HepG2 (cell line): ENCODE results near the gene CTSD. TPM values are rescaled to one million over a fixed set of nuclear protein-coding genes. Genes with fewer than 3 reads are reported as not detected.
A peak's percentile ranks its signal among the peaks of the same experiment; 100 is the strongest.

Experiments
- ATAC-seq: fragments of 200-7000 bp; cut with Tn5 transposase; 3 replicates; pipeline ENCODE4 v1.9.1; 2020; ENCODE audit warnings: mild to moderate bottlenecking, moderate library complexity
- BruUV-seq: library from RNA; stranded (reverse); fragments of 400-500 nt; replicated peaks from 2 replicates; lab custom pipeline; 2021; lab: Mats Ljungman, UMichigan
- CTCF ChIA-PET: fragments of 300-600 bp; formaldehyde crosslinking; extraction: SDS; loops from one replicate; lab custom pipeline; 2021; ENCODE audit warnings: low total read pairs, inconsistent platforms, low intra/inter-chr PET ratio; lab: Yijun Ruan, JAX
- POLR2A ChIA-PET: fragments of 350-600 bp; sonication (Branson Sonifier 250); formaldehyde crosslinking; loops from one replicate; lab custom pipeline; 2020; ENCODE audit warnings: antibody characterized with exemption, inconsistent platforms; lab: Yijun Ruan, JAX
- DNase-seq: peaks from one replicate; pipeline ENCODE4 v3.0.0-alpha.2; 2015; ENCODE audit warnings: low spot score
- FAIRE-seq: peaks from 3 replicates; lab custom pipeline; 2011; peaks lifted over from hg19 to GRCh38; lab: Jason Lieb, UNC
- H2AFZ ChIP-seq: one replicate; pipeline ENCODE4 v1.6.1; 2011; ENCODE audit warnings: low read length, inconsistent platforms
- H3K27ac ChIP-seq: fragments of 300-600 bp; 3 replicates; pipeline ENCODE4 v1.8.0; 2011; ENCODE audit warnings: mixed run types, mild to moderate bottlenecking, mixed read lengths, low read length, inconsistent platforms; ENCODE audit not compliant: insufficient read depth; ENCODE audit errors: extremely low read length
- H3K27me3 ChIP-seq, 2 experiments: fragments of 200-600 bp in 1 of 2; 2 replicates in 1 of 2; 3 replicates in 1 of 2; pipeline versions ENCODE4 v1.6.0 to v1.8.0; 2011; ENCODE audit warnings: low read length in 2 of 2, mild to moderate bottlenecking in 2 of 2, moderate library complexity in 2 of 2, inconsistent platforms in 1 of 2; ENCODE audit not compliant: insufficient read depth in 2 of 2, control insufficient read depth in 1 of 2
- H3K36me3 ChIP-seq, 2 experiments: fragments of 200-600 bp in 1 of 2; replicated peaks in 1 of 2; 2 replicates in 1 of 2; 3 replicates in 1 of 2; pipeline versions ENCODE4 v1.5.1 to v1.8.0; 2011; ENCODE audit warnings: low read length in 2 of 2, inconsistent platforms in 1 of 2; ENCODE audit not compliant: insufficient read depth in 2 of 2, control insufficient read depth in 1 of 2
- H3K4me1 ChIP-seq: 2 replicates; pipeline ENCODE4 v1.5.1; 2012; ENCODE audit warnings: low read length, inconsistent platforms; ENCODE audit not compliant: insufficient read depth
- H3K4me2 ChIP-seq: 2 replicates; pipeline ENCODE4 v1.6.0; 2011; ENCODE audit warnings: low read depth, low read length, inconsistent platforms
- H3K4me3 ChIP-seq, 3 experiments: fragments of 200-600 bp in 1 of 3; sonication (generic), shearing (Covaris generic) in 1 of 3; replicated peaks in 1 of 3; 2 replicates each; pipeline ENCODE4 v1.5.1; 2011 to 2016; ENCODE audit warnings: low read length in 3 of 3, inconsistent platforms in 2 of 3, low read depth in 2 of 3, mild to moderate bottlenecking in 2 of 3, control low read depth in 1 of 3, mixed read lengths in 1 of 3; ENCODE audit not compliant: insufficient read depth in 1 of 3
- H3K79me2 ChIP-seq: one replicate; pipeline ENCODE4 v1.6.1; 2011; ENCODE audit warnings: low read length, inconsistent platforms; ENCODE audit not compliant: insufficient read depth
- H3K9ac ChIP-seq: 2 replicates; pipeline ENCODE4 v1.6.0; 2011; ENCODE audit warnings: mild to moderate bottlenecking, low read depth, low read length, inconsistent platforms; ENCODE audit not compliant: insufficient read depth
- H3K9me3 ChIP-seq: 2 replicates; pipeline ENCODE4 v1.5.1; 2012; ENCODE audit warnings: mild to moderate bottlenecking, low read length
- H4K20me1 ChIP-seq: 2 replicates; pipeline ENCODE4 v1.6.0; 2011; ENCODE audit warnings: inconsistent platforms, mild to moderate bottlenecking, low read length, moderate library complexity; ENCODE audit not compliant: insufficient read depth
- CBX1 ChIP-seq: IDR thresholded peaks from one replicate; pipeline ENCODE4 v1.6.1; 2016; ENCODE audit warnings: antibody characterized with exemption, low read depth
- WGBS: methylation state at CpG from one replicate; pipeline ENCODE4 v1.1.6; 2017; ENCODE audit warnings: low lambda C conversion rate; 5-methylcytosine and 5-hydroxymethylcytosine counted together
- in situ Hi-C: cut with HindIII; loops from 2 replicates; pipeline ENCODE4 v1.10.0; 2017; ENCODE audit warnings: low pct_unique_long_range_greater_than_20kb; ENCODE audit not compliant: extremely low pct_ligation_motif_present
- intact Hi-C: fragments of 100-400 bp; cut with micrococcal nuclease; formaldehyde crosslinking; loops from one replicate; pipeline ENCODE4 v1.10.0; 2022; ENCODE audit not compliant: unreplicated experiment
- polyA plus RNA-seq, 8 experiments: library from polyadenylated mRNA; depleted of rRNA in 3 of 8; stranded (reverse) in 7 of 8; unstranded in 1 of 8; fragments of >200 nt; fragmentation: Illumina TruSeq in 4 of 8; extraction: Trizol in 4 of 8; gene quantifications; 2 replicates each; pipeline versions ENCODE4 v1.2.1 to v1.2.3, GENCODE V29; 2011 to 2016; ENCODE audit warnings: low read depth in 4 of 8, missing spikeins in 1 of 8, mixed read lengths in 1 of 8; ENCODE audit not compliant: insufficient read depth in 1 of 8
- total RNA-seq, 5 experiments: library from RNA; depleted of rRNA; stranded (reverse); fragments of >200 nt; fragmentation: Illumina TruSeq; extraction: Trizol; gene quantifications; 2 replicates each; pipeline ENCODE4 v1.2.3, GENCODE V29; 2016; ENCODE audit warnings: low read depth in 1 of 5
- TF ChIP-seq, protein P1 (sequence below), 2 experiments: fragments of 450-650 bp in 1 of 2; sonication (generic) in 1 of 2; formaldehyde crosslinking in 1 of 2; IDR thresholded peaks; 2 replicates each; pipeline versions ENCODE4 v1.6.1 to v1.8.0; 2016 to 2022; ENCODE audit warnings: antibody characterized with exemption in 1 of 2, mild to moderate bottlenecking in 1 of 2, missing genetic modification reagents in 1 of 2

Gene CTSD
- total and polyA plus RNA-seq, 2 of the 13 experiments (the other 11 are each of a cell fraction or from before 2014, with no cell fraction given): 143 to 230 TPM

GRCh38 chr11:1719781-1720180 is 43.9 kb downstream of the CTSD start:
- ChIA-PET POLR2A (no interaction called here), CTCF (no interaction called here)
- no peak overlapping the region for H3K4me3 ChIP-seq
- no peak for DNase-seq
- H3K4me1 ChIP-seq: no peaks in the 10 kb centered on the region
- no peak for ATAC-seq
- intact Hi-C loops (no loop called here), in situ Hi-C loops (no loop called here)
- no peak for TF ChIP-seq CBX1
- TF ChIP-seq, protein P1, sequence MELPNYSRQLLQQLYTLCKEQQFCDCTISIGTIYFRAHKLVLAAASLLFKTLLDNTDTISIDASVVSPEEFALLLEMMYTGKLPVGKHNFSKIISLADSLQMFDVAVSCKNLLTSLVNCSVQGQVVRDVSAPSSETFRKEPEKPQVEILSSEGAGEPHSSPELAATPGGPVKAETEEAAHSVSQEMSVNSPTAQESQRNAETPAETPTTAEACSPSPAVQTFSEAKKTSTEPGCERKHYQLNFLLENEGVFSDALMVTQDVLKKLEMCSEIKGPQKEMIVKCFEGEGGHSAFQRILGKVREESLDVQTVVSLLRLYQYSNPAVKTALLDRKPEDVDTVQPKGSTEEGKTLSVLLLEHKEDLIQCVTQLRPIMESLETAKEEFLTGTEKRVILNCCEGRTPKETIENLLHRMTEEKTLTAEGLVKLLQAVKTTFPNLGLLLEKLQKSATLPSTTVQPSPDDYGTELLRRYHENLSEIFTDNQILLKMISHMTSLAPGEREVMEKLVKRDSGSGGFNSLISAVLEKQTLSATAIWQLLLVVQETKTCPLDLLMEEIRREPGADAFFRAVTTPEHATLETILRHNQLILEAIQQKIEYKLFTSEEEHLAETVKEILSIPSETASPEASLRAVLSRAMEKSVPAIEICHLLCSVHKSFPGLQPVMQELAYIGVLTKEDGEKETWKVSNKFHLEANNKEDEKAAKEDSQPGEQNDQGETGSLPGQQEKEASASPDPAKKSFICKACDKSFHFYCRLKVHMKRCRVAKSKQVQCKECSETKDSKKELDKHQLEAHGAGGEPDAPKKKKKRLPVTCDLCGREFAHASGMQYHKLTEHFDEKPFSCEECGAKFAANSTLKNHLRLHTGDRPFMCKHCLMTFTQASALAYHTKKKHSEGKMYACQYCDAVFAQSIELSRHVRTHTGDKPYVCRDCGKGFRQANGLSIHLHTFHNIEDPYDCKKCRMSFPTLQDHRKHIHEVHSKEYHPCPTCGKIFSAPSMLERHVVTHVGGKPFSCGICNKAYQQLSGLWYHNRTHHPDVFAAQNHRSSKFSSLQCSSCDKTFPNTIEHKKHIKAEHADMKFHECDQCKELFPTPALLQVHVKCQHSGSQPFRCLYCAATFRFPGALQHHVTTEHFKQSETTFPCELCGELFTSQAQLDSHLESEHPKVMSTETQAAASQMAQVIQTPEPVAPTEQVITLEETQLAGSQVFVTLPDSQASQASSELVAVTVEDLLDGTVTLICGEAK (IDR thresholded peaks at IDR 0.05): peak; percentile 77
- TF ChIP-seq, protein P1 (CRISPR knock-in tag; IDR thresholded peaks at IDR 0.05): no peak
- WGBS: 25% methylated on average over 8 of the region's 8 CpGs
- no peak overlapping the region for H3K4me2 ChIP-seq
- no TSS peak for BruUV-seq
- no peak overlapping the region for H3K27ac ChIP-seq
- no peaks in the 10 kb centered on the region for H3K9me3 ChIP-seq
- H3K27me3 ChIP-seq: peaks cover 2 to 30% of the 10 kb centered on the region in 2 experiments; a peak in 3 of 5 replicates
- no peaks in the 10 kb centered on the region for H3K79me2 ChIP-seq
- no peak for FAIRE-seq
- no peak overlapping the region for H3K9ac ChIP-seq
- H4K20me1 ChIP-seq: no peaks in the 10 kb centered on the region
- H2AFZ ChIP-seq: no peak overlapping the region
- no peaks in the 10 kb centered on the region for H3K36me3 ChIP-seq
